Calu3 (cell line): Measurements from ENCODE around the gene STX8. TPM values are rescaled to one million over a fixed set of nuclear protein-coding genes. Genes with fewer than 3 reads are reported as not detected.

Experiments
- BruUV-seq: library from RNA; stranded (reverse); fragments of 400-500 nt; replicated peaks from 2 replicates; lab custom pipeline; 2021; lab: Mats Ljungman, UMichigan
- CTCF ChIA-PET: fragments of 300-600 bp; sonication (Branson Sonifier 250); formaldehyde crosslinking; loops from one replicate; lab custom pipeline; 2022; ENCODE audit warnings: antibody characterized with exemption; lab: Charles Lee
- DNase-seq: peaks from one replicate; pipeline ENCODE4 v3.0.0; 2022
- H3K27ac Mint-ChIP-seq: one replicate; pipeline ENCODE4 v1.8.0; 2022; ENCODE audit warnings: mixed read lengths; ENCODE audit not compliant: unreplicated experiment
- H3K27me3 Mint-ChIP-seq: one replicate; pipeline ENCODE4 v1.8.0; 2022; ENCODE audit warnings: mixed read lengths; ENCODE audit not compliant: unreplicated experiment
- H3K36me3 Mint-ChIP-seq: one replicate; pipeline ENCODE4 v1.8.0; 2022; ENCODE audit warnings: mild to moderate bottlenecking, moderate library complexity, mixed read lengths; ENCODE audit not compliant: insufficient read depth, unreplicated experiment
- H3K4me1 Mint-ChIP-seq: one replicate; pipeline ENCODE4 v1.8.0; 2022; ENCODE audit warnings: mild to moderate bottlenecking, low read depth, mixed read lengths; ENCODE audit not compliant: unreplicated experiment
- H3K4me3 Mint-ChIP-seq: one replicate; pipeline ENCODE4 v1.8.0; 2022; ENCODE audit warnings: mild to moderate bottlenecking, low read depth, moderate library complexity, mixed read lengths; ENCODE audit not compliant: unreplicated experiment
- H3K9me3 Mint-ChIP-seq: one replicate; pipeline ENCODE4 v1.8.0; 2022; ENCODE audit warnings: low read depth, mixed read lengths; ENCODE audit not compliant: unreplicated experiment
- CTCF ChIP-seq: fragments of 200-600 bp; IDR thresholded peaks from one replicate; pipeline ENCODE4 v1.8.0; 2022; ENCODE audit warnings: antibody characterized with exemption; ENCODE audit not compliant: unreplicated experiment
- intact Hi-C: fragments of 100-400 bp; cut with micrococcal nuclease; formaldehyde crosslinking; loops from one replicate; pipeline ENCODE4 v1.10.0; 2022; ENCODE audit not compliant: unreplicated experiment
- total RNA-seq: library from RNA; stranded (reverse); gene quantifications from 2 replicates; pipeline ENCODE4 v1.2.3, GENCODE V29; 2022

Gene STX8
- total RNA-seq, 1 experiment from 2014 or later = 32.4 TPM

DNA sequence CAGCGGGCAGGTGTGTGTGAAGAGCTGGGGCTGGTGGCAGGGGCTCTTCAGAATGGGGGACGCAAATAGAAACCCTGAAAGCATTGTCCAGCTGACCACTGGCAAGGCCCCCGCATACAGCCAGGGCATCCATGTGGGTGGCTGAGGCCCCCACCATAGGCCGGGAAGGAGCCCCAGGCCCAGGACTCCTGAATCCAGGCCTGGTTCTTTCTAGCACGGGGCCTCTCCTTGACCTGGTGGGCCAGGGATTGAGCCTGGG lies 353.8 kb downstream of the STX8 start:
- no peaks in the 10 kb centered on the region for H3K27me3 Mint-ChIP-seq
- TF ChIP-seq CTCF = no peak
- CTCF ChIA-PET = no interaction called here
- H3K4me3 Mint-ChIP-seq = no peak overlapping the region
- H3K9me3 Mint-ChIP-seq = no peaks in the 10 kb centered on the region
- no peak overlapping the region for H3K27ac Mint-ChIP-seq
- H3K4me1 Mint-ChIP-seq = no peaks in the 10 kb centered on the region
- intact Hi-C loops = no loop called here
- no peak for DNase-seq
- H3K36me3 Mint-ChIP-seq = no peaks in the 10 kb centered on the region
- BruUV-seq = no TSS peak

GRCh38 chr17:9221147-9221921 lies 354.3 kb downstream of the STX8 start:
- Mint-ChIP-seq H3K4me3 (no peak overlapping the region), H3K9me3 (no peaks in the 10 kb centered on the region), H3K4me1 (no peaks in the 10 kb centered on the region), H3K27ac (no peak overlapping the region), H3K27me3 (no peaks in the 10 kb centered on the region), H3K36me3 (no peaks in the 10 kb centered on the region)
- BruUV-seq = no TSS peak
- TF ChIP-seq CTCF = no peak
- CTCF ChIA-PET = no interaction called here
- intact Hi-C loops = no loop called here
- DNase-seq = no peak

- no peak for DNase-seq
- intact Hi-C loops = no loop called here
- TF ChIP-seq CTCF = no peak
- Mint-ChIP-seq H3K9me3 (no peaks in the 10 kb centered on the region), H3K27ac (no peak overlapping the region), H3K36me3 (no peaks in the 10 kb centered on the region), H3K4me1 (no peaks in the 10 kb centered on the region), H3K4me3 (no peak overlapping the region), H3K27me3 (no peaks in the 10 kb centered on the region)
- BruUV-seq = no TSS peak
- CTCF ChIA-PET = interaction anchor here (0.5 kb wide), 1 partner anchor 216 kb away, joined by 3 read pairs; no protein-coding TSS in a partner anchor
These were observed 355.0 kb downstream of the STX8 start for GRCh38 chr17:9220398-9221146.

DNA sequence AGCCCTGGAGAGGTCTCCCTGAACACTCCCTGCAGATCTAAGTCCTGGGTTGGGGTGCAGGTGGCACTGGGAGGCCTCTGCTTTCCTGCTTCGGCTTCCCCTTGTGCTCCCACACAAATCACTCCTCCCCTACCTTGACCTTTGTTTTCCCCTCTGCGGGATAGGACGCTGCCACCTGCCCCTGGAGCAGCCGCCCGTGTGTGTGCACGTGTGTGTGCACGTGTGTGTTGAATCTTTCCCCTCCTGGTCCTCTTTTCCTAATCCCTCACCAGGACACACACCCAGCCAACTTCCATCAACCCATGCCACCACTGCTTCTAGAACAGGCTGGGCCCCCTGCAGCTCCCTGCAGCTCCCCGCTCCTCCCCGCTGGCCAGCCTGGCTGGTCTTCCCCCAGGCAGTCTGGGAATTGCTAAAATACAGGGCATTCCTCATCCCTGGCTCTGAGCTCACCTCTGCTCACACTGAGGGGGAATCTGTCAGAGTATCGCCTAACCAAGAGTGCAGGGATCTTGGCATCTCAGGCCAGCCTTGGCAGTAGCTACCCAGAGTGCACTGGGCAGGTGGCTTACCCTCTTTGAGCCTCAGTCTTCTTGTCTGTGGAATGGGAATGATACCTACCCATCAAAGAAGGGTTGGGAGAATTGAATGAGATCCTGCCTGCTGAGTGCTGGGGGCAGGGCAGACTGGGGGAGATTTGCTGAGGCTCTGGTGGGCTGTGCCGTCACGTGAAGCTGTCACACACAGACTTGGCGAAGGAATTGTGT lies 355.8 kb downstream of the STX8 start:
- Mint-ChIP-seq H3K9me3 (peaks cover 3% of the 10 kb centered on the region), H3K36me3 (no peaks in the 10 kb centered on the region), H3K27me3 (no peaks in the 10 kb centered on the region), H3K27ac (no peak overlapping the region), H3K4me3 (no peak overlapping the region), H3K4me1 (no peaks in the 10 kb centered on the region)
- no TSS peak for BruUV-seq
- CTCF ChIA-PET = interaction anchor here (0.5 kb wide), 1 partner anchor 217 kb away, joined by 3 read pairs; no protein-coding TSS in a partner anchor
- intact Hi-C loops = no loop called here
- no peak for TF ChIP-seq CTCF
- no peak for DNase-seq
